Vagina (tissue), 2 donors: ENCODE data around the gene GCH1. TPM values are rescaled to one million over a fixed set of nuclear protein-coding genes. Genes with fewer than 3 reads are reported as not detected.

Experiments
- DNase-seq, 2 donors: peaks; one replicate each; pipeline ENCODE4 v3.0.0-alpha.2; 2017; ENCODE audit errors: extremely low spot score in 2 of 2
- H3K27ac ChIP-seq: fragments of 200-600 bp; sonication (generic); one replicate; pipeline ENCODE4 v1.5.1; 2019
- H3K27me3 ChIP-seq: fragments of 200-600 bp; sonication (generic); one replicate; pipeline ENCODE4 v1.5.1; 2019
- H3K36me3 ChIP-seq, 2 donors: fragments of 200-600 bp; sonication (generic); one replicate each; pipeline ENCODE4 v1.5.1; 2017 to 2019
- H3K4me1 ChIP-seq: fragments of 200-600 bp; sonication (generic); one replicate; pipeline ENCODE4 v1.5.1; 2019
- H3K4me3 ChIP-seq, 2 donors: fragments of 200-600 bp; sonication (generic); 1 replicate in 1 of 2; 2 replicates in 1 of 2; pipeline ENCODE4 v1.5.1; 2016 to 2019
- H3K9me3 ChIP-seq: fragments of 200-600 bp; sonication (generic); one replicate; pipeline ENCODE4 v1.5.1; 2019
- CTCF ChIP-seq, 3 experiments: fragments of 450-650 bp in 2 of 3; fragments of 200-600 bp in 1 of 3; sonication (generic) in 1 of 3; IDR thresholded peaks; one replicate each; pipeline ENCODE4 v1.5.1; 2017 to 2019; ENCODE audit warnings: antibody characterized with exemption in 3 of 3, mild to moderate bottlenecking in 2 of 3, moderate library complexity in 2 of 3
- POLR2A ChIP-seq, 2 donors: fragments of 450-650 bp; IDR thresholded peaks; one replicate each; pipeline ENCODE4 v1.6.1; 2017; ENCODE audit warnings: antibody characterized with exemption in 2 of 2, mild to moderate bottlenecking in 2 of 2, moderate library complexity in 2 of 2
- POLR2AphosphoS5 ChIP-seq, 2 donors: sonication (generic); formaldehyde crosslinking; IDR thresholded peaks; one replicate each; pipeline ENCODE4 v1.9.0; 2017; ENCODE audit warnings: antibody characterized with exemption in 2 of 2, mild to moderate bottlenecking in 2 of 2, low read depth in 1 of 2; ENCODE audit not compliant: insufficient read depth in 1 of 2
- intact Hi-C: fragments of 100-400 bp; cut with DNase I; formaldehyde crosslinking; loops from one replicate; pipeline ENCODE4 v1.15.1; 2023
- total RNA-seq: library from RNA; depleted of rRNA; stranded (reverse); fragments of >200 nt; gene quantifications from one replicate; pipeline ENCODE4 v1.2.3, GENCODE V29; 2016

Gene GCH1
- total RNA-seq, 1 donor from 2014 or later, result 22.1 TPM

DNA sequence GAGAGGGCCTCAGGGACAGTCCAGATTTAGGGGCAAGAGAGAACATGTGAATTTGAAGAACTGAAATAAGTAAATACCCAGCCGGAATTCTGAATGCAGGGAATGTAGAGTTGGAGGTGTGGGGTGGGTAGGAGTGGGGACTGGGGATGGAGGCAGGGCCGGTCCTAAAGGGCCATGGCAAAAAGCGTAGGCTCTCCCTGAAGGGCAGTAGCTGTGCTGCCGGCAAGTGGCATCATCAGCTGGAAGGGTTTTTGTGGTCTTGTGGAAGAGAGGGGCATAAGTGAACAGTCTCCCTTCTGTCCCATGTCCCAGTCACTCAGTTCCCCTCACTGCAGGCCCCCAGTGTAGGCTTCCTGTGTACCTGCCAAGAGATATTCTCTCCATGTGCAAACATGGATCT, 104.6 kb downstream of the GCH1 start:
- no peaks in the 10 kb centered on the region for H3K9me3 ChIP-seq
- no peaks in the 10 kb centered on the region for H3K36me3 ChIP-seq
- H3K4me1 ChIP-seq, result no peaks in the 10 kb centered on the region
- H3K4me3 ChIP-seq, result no peak overlapping the region
- no peak overlapping the region for H3K27ac ChIP-seq
- no peak for TF ChIP-seq POLR2A (IDR thresholded peaks at IDR 0.05)
- no peak for TF ChIP-seq CTCF (IDR thresholded peaks at IDR 0.05)
- TF ChIP-seq POLR2AphosphoS5 (IDR thresholded peaks at IDR 0.05; ENCODE audit: insufficient read depth in 1 of 2, low read depth in 1 of 2), result no peak
- no peaks in the 10 kb centered on the region for H3K27me3 ChIP-seq
- DNase-seq, result no peak
- intact Hi-C loops, result no loop called here

DNA sequence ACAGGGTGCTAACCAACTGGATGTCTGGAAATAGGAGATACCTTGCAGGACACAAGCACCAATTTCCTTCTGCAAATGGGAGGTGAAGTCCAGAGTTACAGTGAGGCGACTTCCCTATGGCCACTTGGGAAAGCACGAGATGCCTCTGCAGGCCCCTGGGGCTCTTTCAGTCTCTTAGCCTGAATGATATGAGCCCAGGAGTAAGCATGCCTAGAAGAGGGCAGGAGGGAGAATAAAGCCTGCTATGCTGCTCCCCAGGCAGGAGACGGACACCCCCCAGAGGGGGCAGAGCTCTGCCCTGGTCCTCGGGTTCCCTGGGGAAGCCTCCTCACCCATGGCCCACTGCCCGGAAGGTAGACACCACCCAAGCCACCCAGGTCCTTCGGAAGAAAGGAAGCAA, 105.1 kb downstream of the GCH1 start:
- H3K4me3 ChIP-seq, result no peak overlapping the region
- intact Hi-C loops, result no loop called here
- H3K27me3 ChIP-seq, result no peaks in the 10 kb centered on the region
- H3K9me3 ChIP-seq, result no peaks in the 10 kb centered on the region
- no peak overlapping the region for H3K27ac ChIP-seq
- no peaks in the 10 kb centered on the region for H3K4me1 ChIP-seq
- no peak for DNase-seq
- H3K36me3 ChIP-seq, result no peaks in the 10 kb centered on the region
- TF ChIP-seq CTCF (IDR thresholded peaks at IDR 0.05) (no peak), POLR2AphosphoS5 (IDR thresholded peaks at IDR 0.05; ENCODE audit: insufficient read depth in 1 of 2, low read depth in 1 of 2) (no peak), POLR2A (IDR thresholded peaks at IDR 0.05) (no peak)

DNA sequence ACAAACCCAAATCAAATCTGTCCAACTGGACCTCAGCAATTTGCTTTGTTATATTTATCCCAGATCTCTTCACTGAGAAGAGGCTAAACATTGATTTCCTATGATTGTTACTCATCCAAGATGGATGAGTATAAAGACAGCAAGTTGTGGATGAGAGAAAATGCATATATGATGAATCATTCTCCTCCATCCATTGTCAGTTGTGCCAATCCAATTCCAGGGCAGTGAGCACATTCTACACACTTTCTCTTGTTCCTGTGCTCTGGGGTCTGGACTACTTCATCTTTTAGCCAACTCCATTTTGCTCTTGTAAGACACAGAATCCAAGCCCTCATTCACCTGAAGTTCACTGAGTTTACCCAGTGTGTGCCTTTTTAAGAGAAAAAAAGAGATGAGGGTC, 105.7 kb downstream of the GCH1 start:
- TF ChIP-seq POLR2A (IDR thresholded peaks at IDR 0.05) (no peak), CTCF (IDR thresholded peaks at IDR 0.05) (no peak), POLR2AphosphoS5 (IDR thresholded peaks at IDR 0.05; ENCODE audit: insufficient read depth in 1 of 2, low read depth in 1 of 2) (no peak)
- H3K27me3 ChIP-seq, result no peaks in the 10 kb centered on the region
- H3K4me3 ChIP-seq, result no peak overlapping the region
- no peaks in the 10 kb centered on the region for H3K9me3 ChIP-seq
- no peaks in the 10 kb centered on the region for H3K36me3 ChIP-seq
- intact Hi-C loops, result no loop called here
- no peak for DNase-seq
- no peaks in the 10 kb centered on the region for H3K4me1 ChIP-seq
- H3K27ac ChIP-seq, result no peak overlapping the region

DNA sequence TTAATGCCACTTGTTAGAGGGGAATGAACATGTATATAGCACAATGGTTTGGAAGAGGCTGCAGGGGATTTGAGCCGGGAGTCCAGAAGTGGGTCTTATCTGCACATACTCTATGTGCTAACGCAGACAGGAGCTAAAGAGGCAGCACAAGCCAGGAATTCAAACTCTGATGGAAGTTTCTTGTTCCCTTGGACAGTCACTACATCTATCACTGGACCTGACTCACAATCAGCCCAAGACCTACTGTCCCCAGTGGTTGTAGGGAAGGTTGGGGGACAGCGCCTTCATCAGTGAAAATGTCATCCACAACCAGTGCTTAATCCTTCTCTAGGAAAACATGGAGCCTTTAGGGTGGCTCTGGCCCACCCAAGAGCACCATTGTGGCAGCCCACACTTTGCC, 107.8 kb downstream of the GCH1 start:
- H3K36me3 ChIP-seq, result peaks cover 0 to 5% of the 10 kb centered on the region in 2 donors
- intact Hi-C loops, result no loop called here
- no peak overlapping the region for H3K27ac ChIP-seq
- H3K27me3 ChIP-seq, result no peaks in the 10 kb centered on the region
- DNase-seq, result no peak
- H3K9me3 ChIP-seq, result no peaks in the 10 kb centered on the region
- no peak overlapping the region for H3K4me3 ChIP-seq
- H3K4me1 ChIP-seq, result no peaks in the 10 kb centered on the region
- TF ChIP-seq POLR2A (IDR thresholded peaks at IDR 0.05) (no peak), POLR2AphosphoS5 (IDR thresholded peaks at IDR 0.05; ENCODE audit: insufficient read depth in 1 of 2, low read depth in 1 of 2) (no peak), CTCF (IDR thresholded peaks at IDR 0.05) (no peak)

DNA sequence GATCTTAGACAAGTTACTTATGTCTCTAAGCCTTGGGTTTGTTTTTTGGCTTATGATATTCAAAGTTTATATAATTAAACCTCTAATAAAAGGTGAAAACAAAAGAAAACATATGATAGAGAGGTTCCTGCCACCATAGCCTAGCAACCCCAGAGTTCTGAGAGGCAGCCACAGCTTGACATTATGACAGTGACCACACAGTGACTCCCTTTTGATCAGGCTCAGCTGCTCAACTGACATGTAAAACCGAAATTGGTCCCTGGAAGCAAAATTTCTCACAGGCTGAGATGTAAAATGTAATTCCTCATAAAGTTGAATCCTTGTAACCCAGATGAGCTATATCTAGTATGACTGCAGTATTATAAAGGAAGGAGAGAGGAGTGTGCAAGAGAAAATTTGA, 108.5 kb downstream of the GCH1 start:
- H3K27me3 ChIP-seq, result no peaks in the 10 kb centered on the region
- intact Hi-C loops, result no loop called here

More for the DNA sequence above, 108.5 kb downstream of the GCH1 start:
- DNase-seq, result no peak
- TF ChIP-seq POLR2A (IDR thresholded peaks at IDR 0.05), result no peak
- TF ChIP-seq CTCF (IDR thresholded peaks at IDR 0.05), result no peak
- TF ChIP-seq POLR2AphosphoS5 (IDR thresholded peaks at IDR 0.05; ENCODE audit: insufficient read depth in 1 of 2, low read depth in 1 of 2), result no peak
- H3K9me3 ChIP-seq, result no peaks in the 10 kb centered on the region
- peaks cover 0 to 7% of the 10 kb centered on the region in 2 donors for H3K36me3 ChIP-seq
- H3K27ac ChIP-seq, result no peak overlapping the region
- no peaks in the 10 kb centered on the region for H3K4me1 ChIP-seq
- H3K4me3 ChIP-seq, result no peak overlapping the region
